Liver (tissue), 3 donors: ENCODE measurements around the gene ABHD15.

Experiments used
- EGR1 ChIP-seq, 2 donors: IDR thresholded peaks; 2 replicates each; pipeline ENCODE4 v1.6.1; 2016 to 2018; ENCODE audit warnings: antibody characterized with exemption in 2 of 2, low read depth in 2 of 2
- MAX ChIP-seq: IDR thresholded peaks from 2 replicates; pipeline ENCODE4 v1.6.1; 2016; ENCODE audit warnings: antibody characterized with exemption
- RAD21 ChIP-seq, 2 donors: IDR thresholded peaks; 2 replicates each; pipeline ENCODE4 v1.6.1; 2016; ENCODE audit warnings: antibody characterized with exemption in 2 of 2, mild to moderate bottlenecking in 2 of 2
- SP1 ChIP-seq: IDR thresholded peaks from 2 replicates; pipeline ENCODE4 v1.6.1; 2018; ENCODE audit warnings: antibody characterized with exemption, mild to moderate bottlenecking
- YY1 ChIP-seq: IDR thresholded peaks from 2 replicates; pipeline ENCODE4 v1.6.1; 2016; ENCODE audit warnings: antibody characterized with exemption, mild to moderate bottlenecking
- TF ChIP-seq, protein P1 (sequence below): fragments of 150-350 bp; IDR thresholded peaks from 2 replicates; pipeline ENCODE4 v1.5.1; 2017; ENCODE audit warnings: improper control_type of control experiment, low read depth, low read length; ENCODE audit not compliant: missing input control
- TF ChIP-seq, protein P2 (sequence below): IDR thresholded peaks from 2 replicates; pipeline ENCODE4 v1.6.1; 2016; ENCODE audit warnings: antibody characterized with exemption, mild to moderate bottlenecking
- donor health status: healthy.
- donor health status: healthy.

DNA sequence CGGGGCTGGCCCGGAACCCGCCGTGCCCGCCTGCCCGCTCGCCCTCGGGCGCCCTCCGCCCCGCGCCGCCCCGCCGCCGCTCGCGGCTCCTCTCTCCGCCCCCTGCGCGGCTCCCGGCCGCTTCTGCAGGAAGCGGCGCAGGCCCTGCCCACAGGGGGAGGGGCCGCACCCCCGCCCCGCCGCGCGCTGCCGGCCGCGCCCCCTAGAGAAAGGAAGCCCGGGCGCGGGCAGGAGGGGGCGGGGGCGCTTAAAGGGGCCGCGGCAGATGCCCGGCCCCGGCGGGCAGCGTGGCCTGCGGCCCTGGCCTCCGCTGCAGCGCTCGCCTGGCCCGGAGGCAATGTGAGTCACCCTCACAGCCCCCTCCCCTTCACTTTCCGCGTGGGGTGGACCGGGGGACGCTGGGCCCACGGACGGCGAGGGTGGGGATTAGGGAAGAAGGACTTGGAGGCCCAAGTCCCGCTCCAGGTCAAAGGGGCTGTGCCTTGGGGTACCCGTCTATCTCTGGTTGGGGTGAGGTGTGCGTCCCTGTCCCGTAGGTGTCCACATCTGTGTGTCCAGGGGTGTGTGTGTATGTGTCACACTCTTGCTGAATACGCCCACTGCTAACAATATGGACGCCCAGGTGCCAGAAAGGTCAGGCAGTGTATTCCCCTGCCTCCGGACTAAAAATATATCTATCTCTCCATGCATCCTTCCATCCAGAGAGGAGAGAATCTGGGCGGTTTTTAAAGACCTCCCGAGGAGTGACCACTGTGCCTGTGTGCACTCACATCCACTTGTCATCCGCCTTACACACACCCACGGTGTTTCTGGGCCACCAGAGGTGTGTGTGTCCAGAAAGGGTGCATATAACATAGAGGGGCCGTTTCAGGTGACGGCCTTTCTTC is 22.9 kb upstream of the ABHD15 start, which contains the start of gene GIT1:
- TF ChIP-seq, protein P1, sequence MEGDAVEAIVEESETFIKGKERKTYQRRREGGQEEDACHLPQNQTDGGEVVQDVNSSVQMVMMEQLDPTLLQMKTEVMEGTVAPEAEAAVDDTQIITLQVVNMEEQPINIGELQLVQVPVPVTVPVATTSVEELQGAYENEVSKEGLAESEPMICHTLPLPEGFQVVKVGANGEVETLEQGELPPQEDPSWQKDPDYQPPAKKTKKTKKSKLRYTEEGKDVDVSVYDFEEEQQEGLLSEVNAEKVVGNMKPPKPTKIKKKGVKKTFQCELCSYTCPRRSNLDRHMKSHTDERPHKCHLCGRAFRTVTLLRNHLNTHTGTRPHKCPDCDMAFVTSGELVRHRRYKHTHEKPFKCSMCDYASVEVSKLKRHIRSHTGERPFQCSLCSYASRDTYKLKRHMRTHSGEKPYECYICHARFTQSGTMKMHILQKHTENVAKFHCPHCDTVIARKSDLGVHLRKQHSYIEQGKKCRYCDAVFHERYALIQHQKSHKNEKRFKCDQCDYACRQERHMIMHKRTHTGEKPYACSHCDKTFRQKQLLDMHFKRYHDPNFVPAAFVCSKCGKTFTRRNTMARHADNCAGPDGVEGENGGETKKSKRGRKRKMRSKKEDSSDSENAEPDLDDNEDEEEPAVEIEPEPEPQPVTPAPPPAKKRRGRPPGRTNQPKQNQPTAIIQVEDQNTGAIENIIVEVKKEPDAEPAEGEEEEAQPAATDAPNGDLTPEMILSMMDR: no peak
- TF ChIP-seq, protein P2, sequence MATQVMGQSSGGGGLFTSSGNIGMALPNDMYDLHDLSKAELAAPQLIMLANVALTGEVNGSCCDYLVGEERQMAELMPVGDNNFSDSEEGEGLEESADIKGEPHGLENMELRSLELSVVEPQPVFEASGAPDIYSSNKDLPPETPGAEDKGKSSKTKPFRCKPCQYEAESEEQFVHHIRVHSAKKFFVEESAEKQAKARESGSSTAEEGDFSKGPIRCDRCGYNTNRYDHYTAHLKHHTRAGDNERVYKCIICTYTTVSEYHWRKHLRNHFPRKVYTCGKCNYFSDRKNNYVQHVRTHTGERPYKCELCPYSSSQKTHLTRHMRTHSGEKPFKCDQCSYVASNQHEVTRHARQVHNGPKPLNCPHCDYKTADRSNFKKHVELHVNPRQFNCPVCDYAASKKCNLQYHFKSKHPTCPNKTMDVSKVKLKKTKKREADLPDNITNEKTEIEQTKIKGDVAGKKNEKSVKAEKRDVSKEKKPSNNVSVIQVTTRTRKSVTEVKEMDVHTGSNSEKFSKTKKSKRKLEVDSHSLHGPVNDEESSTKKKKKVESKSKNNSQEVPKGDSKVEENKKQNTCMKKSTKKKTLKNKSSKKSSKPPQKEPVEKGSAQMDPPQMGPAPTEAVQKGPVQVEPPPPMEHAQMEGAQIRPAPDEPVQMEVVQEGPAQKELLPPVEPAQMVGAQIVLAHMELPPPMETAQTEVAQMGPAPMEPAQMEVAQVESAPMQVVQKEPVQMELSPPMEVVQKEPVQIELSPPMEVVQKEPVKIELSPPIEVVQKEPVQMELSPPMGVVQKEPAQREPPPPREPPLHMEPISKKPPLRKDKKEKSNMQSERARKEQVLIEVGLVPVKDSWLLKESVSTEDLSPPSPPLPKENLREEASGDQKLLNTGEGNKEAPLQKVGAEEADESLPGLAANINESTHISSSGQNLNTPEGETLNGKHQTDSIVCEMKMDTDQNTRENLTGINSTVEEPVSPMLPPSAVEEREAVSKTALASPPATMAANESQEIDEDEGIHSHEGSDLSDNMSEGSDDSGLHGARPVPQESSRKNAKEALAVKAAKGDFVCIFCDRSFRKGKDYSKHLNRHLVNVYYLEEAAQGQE: no peak
- TF ChIP-seq EGR1 (IDR thresholded peaks at IDR 0.05; ENCODE audit: low read depth in 2 of 2): no peak
- no peak for TF ChIP-seq YY1
- no peak for TF ChIP-seq MAX
- TF ChIP-seq RAD21 (IDR thresholded peaks at IDR 0.05): no peak
- no peak for TF ChIP-seq SP1
